Kidney glomerular epithelial cell (primary cell): ENCODE data around the gene PDLIM5.
"Not testable (repeated sequence)": the region's sequence is repeated elsewhere in the genome, so short reads cannot be mapped to it uniquely, and the experiment has no call there.

ENCODE experiments used
- DNase-seq: peaks from one replicate; lab custom pipeline; 2025; lab: John Stamatoyannopoulos, UW

Gene PDLIM5

DNA sequence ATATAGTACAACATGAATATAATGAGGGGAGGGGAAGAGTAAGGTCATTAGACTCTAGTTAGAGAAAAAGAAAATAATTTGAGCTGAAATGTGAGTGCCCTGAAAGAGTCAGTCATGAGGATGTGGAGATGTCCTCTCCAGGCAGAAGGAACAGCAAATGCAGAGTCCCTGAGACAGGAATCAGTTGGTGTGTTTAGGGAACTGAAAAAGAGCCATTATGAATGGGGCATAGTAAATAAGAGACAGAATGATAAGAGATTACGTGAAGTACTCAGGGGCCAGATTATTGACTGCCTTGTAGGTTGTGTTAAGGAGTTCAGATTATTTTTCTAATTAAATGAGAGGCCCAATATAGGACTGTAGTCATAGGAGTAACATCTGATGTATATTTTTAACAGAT is 147.0 kb downstream of the PDLIM5 start:
- no peak for DNase-seq

DNA sequence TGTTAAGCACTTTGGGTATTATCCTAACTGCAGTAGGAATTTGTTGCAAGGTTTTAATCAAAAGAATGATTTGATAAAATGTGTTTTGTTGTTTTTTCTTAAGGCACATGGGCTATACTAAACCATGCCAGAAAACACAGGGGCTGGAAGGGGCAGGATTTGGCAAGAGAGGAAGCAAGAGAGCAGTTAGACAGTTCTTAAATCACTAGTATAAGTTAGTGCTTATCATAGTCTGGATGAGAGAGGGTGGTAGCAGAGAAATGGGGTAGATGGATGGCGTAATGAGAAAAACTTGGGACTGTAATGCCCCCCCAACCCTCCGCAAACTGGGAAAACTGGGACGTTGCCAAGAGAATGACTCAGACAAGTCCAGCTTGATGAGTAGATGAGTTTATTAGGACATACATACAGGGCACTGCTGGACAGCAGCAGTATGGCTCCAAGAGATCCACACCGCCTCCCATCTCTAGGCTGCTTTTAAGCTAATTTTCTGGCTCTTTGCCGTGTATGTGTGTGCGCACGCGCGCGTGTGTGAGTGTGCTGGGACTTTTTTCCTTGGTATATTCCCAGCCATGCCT is 151.5 kb downstream of the PDLIM5 start:
- no peak for DNase-seq

DNA sequence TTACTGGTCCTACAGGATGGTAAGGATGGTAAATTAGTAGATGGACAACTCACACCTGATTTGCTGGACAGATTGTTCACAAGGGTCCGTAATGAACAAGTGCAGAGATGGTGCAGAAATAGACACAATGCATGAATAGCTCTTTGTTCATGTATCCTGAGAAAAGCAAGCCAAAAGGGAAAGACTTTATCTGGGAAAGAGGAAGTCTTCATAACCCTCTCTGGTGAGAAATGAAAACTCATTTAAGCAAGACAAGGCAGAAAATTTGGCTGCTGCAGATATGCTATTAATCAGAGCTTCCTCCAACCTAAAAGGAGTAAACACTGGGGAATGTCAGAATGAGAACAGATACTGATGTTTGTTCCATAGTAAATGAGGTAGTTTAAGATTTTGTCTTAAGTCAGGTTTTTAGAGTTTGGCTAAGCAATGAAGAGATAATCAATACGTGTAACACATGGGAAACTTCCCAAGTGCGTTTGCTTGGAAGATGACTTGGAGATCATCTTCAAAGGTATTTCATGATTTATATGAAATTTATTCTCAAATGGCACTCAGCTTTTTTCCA is 153.6 kb downstream of the PDLIM5 start:
- no peak for DNase-seq

DNA sequence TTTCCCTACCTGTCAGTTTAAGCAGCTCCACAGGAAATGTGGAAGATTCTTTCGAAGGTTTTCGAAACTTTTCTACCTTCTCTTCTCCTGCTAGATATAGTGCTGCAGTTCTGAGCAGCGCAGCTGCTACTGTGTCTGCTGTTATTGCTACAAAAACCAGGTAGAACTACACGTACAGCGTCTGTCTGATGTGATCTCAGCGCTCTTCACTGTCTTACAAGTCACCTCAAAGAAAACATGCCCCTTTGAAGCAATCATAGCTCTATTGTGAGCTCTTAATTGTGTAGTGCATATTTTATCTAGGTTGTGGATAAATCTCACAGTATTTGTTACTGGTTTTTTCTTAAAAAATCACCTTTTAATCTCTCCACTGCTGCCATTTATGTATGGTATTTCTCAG is 158.4 kb downstream of the PDLIM5 start:
- no peak for DNase-seq

DNA sequence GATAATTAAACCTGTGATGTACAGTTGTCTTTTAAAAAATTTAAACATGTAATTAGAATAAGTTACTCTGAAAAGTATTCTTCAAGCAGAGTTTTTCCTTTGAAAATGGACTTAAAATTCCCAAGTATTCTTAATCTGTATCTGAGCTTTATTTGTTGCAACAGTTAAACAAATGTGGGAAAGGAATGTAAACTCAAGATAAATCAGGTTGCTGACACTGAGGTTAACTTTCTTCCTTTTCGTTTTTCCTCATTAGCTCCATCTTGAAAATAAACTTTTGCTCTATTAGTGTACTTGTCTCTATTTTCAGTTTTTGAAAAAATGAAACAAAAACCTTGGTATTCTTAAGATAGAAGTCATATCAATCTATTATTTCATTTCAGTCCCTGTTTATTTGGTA is 161.5 kb downstream of the PDLIM5 start:
- DNase-seq = no peak

DNA sequence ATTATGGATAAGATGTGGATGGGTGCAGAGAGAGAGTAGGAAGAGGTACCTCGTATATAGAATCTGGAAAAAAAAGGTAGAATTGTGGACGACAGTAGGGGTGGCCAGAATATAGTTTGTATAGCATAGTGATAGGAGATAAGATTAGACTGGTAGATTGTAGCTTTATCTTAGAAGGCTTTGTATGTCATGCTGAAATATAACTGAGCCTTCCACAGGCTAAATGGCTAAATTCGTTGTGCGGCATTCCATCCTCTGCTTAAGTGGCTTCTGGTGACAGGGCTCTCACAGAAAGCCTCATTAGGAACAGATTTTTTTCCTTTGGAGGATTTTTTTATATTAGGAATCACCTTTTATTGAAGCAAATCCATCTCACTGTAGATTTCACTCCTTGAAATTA is 163.7 kb downstream of the PDLIM5 start:
- no peak for DNase-seq

DNA sequence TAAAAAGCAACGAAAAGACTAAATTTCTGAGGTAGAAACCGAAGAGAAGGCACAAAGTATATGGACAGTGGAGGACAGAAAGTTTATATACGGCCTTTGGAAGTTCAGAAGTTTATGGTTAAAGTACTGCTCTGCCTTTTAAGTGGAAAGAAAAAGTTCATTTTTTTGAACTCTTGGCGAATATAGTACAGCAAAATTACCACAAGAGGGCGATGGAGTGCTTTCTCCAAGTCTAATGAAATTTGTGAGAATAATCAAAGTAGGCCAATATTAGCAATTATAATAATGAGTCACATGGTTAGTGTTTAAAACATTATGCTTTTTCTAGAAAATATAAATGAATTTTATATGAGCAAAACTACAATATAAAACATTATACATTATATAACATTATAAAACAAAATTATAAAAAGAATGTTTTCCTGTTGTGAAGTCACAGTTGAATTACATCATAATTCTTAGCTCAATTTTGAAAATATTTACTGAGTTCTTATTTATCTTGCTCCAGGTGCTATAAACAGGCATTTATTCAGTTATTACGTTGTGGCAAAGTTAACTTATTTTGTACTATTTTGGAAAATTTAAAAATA is 169.8 kb downstream of the PDLIM5 start:
- DNase-seq = peak; percentile 67

DNA sequence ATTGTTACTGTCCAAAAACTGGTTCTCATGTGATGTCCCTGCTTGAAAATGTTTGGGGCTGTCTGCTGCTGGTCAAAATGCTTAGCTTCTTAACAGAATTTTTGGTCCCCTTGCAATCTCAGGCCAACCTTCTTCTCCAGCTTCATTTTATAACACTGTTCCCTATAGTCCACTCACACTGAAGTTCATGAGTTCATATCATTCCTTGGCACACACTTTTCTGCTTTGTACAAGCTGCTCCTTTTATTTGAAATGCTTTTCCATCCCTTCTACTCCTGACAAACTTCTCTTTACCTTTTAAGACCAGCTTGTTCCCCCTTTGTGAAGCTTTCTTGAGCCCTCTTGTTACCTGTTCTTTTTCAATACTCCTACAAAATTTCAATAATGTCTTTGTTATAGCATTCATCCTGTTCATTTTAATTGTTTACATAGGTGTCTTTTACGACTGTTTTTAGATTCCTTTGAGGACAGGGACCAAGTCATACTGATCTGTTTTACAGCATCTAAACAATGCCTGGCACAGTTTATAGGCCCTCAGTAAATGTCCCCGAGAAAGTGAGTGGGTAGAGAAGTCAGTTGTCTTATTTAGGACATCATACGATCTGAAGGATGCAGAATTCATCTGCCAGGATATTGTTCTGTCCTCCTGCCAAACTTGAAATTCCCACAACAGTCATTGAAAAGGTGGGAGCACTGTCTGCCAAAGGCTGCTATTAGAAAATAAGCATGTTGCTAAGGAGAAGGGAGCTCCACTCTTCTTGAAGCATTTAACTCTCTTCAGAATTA is 171.6 kb downstream of the PDLIM5 start:
- no peak for DNase-seq

DNA sequence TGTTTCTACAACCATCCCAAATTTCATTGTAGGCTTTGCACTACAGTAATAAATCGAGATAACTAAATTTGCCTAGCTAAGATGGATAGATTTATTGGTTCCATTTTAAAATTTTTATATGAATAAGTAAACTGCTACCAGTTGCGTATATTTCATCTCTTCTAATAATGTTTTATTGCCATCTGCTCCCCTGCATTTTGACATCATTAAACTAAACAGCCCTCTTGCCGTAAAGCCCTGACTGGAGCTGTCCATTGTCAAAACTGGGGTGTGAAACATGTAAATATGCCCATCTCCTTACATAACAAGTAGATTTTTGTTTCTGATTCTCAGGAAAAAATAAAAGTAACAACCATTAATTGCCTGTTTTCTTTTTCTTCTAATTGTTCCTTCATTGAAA is 175.2 kb downstream of the PDLIM5 start:
- DNase-seq = no peak

DNA sequence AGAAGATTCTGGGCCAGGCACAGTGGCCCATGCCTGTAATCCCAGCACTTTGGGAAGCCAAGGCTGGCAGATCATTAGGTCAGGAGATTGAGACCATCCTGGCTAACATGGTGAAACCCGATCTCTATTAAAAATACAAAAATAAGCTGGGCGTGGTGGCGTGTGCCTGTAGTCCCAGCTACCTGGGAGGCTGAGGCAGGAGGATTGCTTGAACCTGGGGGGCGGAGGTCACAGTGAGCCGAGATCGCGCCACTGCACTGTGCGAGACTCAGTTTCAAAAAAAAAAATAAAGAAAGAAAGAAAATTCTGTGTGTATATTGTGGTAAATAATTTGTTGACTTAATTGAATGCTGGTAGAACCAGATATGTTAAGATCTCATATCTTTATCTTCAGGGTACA is 177.3 kb downstream of the PDLIM5 start:
- DNase-seq = not testable (repeated sequence)

DNA sequence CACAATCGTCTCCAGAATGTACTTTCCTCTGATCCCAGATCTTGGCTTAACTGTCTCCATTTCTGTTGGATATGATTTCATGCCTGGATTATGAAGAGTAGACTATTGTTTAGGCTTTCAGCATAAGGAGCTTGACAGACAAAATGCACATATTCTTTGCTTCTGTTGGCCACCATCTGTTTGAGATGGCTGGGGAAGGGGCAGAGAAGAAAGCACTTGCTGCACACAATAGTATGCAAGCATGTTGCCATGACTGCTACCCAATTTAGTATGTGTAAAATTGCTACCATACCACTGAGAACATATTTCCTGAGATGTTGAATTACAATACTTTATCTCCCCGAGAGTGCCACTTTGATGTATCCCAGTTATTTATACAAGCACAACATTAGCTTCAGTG is 178.1 kb downstream of the PDLIM5 start:
- no peak for DNase-seq

DNA sequence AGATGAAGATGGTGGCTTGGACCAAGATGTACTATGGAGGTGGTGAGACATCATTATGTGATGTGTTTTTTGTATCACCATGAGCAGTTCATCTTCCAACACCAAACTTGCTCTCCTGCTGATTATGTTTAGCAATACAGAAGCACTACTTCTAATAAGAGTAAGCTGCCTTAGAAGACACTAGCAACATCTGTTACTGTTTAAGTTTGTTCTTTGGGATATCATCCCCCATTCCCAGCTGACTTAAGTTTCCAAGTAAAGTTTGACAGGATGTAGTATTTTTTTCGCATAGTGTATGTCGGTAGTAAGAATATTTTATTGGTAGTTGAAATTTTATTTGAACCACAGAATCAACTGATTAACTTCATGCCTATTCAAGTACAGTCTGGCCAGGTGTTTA is 182.5 kb downstream of the PDLIM5 start:
- no peak for DNase-seq

DNA sequence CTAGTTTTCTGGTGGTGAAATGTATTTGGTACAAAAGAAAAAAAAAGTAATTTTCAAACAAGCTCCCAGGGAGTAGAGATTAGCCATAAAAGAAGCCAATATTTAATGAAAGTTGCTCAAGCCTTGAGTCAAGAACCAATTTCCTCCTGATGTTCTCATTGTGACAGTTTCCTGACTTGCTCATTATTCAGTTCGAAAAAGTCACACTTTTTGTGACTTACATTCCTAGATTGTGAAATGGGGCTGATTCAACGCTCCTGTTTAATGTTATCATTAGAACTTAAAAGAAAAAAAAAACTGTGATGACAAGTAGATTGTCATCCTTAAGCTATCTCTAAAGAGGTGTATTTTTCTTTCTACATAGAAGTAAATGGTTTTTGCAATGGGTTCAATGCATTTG is 183.4 kb downstream of the PDLIM5 start:
- no peak for DNase-seq

DNA sequence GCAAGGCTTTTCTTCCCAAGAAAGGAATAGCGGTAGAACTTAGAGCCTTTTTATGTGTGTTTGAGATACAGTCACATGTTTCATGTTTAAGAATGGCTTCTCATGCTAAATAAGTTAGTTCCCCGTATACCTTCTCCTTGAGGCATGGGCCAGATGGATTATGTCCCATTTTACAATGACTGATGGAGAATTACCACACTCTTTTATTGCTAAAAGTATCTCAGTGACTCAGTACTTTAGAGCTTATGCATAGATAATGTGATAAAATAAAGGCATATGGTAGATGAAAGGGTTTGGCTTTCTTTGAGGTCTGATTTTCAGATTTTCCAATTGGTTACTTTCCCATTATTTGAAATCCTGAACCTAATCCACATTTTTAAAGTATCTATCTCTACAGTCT is 184.3 kb downstream of the PDLIM5 start:
- no peak for DNase-seq

DNA sequence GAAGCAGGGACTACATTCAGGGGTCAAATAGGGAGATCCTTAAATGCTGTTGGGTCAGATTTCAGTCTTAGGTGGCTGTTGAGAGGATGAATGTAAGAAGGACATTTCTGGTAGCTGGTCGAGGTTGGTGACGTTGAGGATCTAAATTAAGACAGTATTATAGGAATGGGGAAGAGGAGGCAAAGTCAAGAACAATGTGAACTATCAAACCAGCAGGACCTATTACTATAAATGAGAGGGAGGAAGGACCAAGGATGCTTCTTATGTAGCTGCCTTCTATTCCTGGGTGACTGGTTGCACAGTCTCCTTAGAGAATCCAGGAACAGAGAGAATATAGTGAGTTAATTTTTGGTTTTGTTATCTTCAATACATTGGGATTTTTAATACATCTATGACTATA is 187.6 kb downstream of the PDLIM5 start:
- DNase-seq = no peak

DNA sequence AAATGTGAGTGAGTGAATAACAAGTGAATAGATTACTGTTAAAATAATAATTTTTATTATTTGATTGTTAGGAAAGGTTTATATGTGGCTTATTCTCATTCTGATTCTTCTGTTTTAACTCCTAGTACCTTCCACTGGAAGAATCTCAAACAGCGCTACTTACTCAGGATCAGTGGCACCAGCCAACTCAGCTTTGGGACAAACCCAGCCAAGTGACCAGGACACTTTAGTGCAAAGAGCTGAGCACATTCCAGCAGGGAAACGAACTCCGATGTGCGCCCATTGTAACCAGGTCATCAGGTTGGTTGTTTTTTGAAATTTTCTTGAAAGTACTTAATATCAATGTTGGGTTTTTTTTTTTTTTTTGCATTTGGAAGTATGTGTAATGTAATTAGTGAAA is 188.4 kb downstream of the PDLIM5 start:
- no peak for DNase-seq

DNA sequence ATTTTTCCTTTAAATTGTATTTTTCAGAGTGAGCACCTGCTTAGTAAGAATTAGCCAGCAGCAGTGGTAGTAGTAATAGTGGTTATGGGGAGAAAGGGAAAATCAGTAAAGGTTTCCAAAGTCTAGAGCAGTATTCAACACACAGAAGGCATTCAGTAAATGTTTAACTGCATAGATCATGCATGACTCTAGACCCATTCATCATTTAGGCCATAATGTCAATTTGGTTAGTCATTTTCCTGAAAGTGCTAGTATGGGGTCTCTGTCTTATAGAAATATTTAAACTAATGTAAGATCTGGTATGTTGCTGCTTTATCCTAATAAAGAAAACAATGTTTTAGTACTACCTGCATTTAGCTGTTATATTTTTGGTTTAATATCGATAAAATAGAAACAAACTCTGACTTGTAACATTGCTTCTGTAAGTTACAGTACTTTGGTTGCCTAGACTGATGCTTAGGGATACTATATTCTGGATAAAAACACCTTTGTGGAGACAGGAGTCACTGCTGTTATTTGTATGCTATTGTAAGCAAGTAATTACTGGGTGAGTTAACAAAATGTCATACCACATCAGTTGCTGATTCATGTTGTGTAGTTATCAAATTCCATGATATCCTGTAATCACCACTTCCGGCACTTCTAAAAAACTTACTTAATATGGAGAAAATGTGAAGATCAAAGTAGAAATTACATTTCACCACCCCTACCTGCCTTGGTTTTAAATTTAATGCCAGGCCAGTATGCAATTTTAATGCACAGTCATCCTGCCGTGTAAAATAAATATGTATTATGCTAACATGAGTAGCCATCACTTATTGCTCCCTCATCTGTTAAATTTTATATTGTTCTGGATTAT is 190.2 kb downstream of the PDLIM5 start:
- peak; percentile 88 for DNase-seq

DNA sequence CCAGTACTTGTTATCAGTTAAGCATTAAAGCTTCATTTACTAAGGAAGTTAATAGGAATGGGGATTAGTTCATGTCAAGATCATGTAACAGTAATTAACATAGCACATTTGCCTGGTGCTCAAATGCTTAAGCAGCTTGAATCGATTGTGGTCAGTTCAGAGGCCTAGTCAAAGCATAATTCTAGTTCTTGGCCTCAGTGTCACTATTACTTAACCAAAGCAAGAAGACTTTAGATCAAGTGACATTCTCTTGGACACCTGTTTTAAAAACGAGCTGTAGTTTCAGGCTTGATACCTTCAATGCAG is 190.8 kb downstream of the PDLIM5 start:
- DNase-seq = peak; percentile 49

DNA sequence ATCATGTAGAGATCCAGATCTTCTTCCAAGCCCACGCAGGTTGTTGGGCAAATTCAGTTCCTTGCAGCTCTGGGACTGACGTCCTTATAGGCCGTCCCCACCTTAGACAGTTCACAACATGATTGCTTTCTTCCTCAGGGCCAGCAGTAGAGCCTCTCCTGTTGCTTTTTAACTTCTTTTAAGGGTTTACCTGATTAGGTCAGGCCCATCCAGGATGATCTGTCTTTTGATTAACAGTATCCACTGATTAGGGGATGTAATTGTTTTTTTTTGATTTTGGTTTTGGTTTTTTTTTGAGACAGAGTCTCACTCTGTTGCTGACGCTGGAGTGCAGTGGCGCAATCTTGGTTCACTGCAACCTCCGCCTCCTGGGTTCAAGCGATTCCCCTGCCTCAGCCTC is 197.0 kb downstream of the PDLIM5 start:
- no peak for DNase-seq

DNA sequence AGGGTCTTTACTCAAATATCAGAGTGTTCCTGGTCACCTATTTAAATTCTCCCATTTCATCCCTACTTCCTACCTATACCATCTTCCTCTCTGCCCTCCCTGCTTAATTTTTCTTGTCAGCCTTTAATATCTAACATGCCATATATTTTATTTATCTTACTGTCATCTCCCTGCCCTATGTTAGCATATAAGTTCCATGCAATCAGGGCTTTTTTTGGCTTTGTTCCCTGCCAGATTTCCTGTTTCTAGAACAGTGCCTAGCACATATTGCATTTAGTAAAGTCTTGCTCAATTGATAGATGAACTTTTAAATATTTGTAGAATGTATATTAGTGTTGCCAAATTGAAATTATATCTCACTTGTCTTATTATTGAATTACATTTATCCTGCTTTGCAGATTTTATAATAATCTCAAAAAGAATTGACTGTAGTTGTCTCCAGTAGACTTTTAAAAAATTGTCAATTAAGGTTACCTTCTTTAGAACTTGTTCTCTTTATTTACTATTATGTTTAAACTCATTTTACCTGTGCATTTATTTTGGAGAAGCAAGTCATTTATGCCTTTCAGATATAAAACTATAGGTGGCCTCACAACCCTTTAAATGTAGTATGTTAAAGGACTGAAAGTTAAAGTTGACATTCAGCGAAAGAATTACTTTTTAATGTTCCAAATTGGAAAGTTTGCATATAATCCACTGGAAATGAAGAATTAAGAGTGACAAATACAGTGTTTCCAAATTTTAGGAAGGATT is 197.8 kb downstream of the PDLIM5 start:
- DNase-seq = no peak

DNA sequence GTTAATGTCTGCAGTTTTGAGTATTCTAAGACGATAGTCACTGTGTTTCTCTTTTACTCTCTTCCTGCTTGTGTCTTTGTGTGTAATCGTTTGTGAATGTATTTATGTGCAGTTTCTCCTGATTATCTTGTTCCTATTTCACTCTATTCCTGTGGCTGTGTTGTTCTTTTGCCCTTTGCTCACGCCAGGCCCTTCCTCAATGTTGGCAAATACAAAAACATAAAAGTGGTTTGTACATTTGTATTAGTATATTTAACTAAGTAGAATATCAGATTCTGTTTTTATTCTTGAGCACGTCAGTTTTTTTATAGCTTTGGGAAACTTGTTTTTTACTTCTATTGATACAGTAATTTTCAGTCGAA is 198.4 kb downstream of the PDLIM5 start:
- DNase-seq = no peak

DNA sequence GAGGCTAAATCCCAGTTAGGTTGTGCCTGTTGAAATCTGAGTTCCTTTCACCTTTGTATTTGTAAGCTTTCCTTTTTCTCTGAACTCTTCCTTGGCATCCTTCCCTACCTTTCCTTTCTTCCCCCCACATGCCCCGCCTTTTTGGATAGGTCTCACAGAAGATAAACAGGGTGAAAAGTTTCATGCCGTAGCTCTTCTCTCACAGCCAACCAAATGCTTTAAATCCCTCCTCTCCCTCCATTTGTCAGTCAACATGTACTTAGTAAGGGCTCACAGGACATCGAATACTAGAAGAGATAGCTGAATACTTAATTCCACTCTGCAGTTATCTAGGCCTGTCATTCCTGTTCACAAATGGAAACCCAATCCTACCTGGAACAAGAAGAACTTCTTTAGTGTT is 198.9 kb downstream of the PDLIM5 start:
- DNase-seq = no peak
